GM19397 (cell line): ENCODE data around the gene SYT4.
"Not testable (repeated sequence)": the region's sequence is repeated elsewhere in the genome, so short reads cannot be mapped to it uniquely, and the experiment has no call there.

Source experiments
- ATAC-seq: cut with Tn5 transposase; IDR thresholded peaks from one replicate; pipeline ENCODE4 v1.9.1; 2021; ENCODE audit warnings: mild to moderate bottlenecking, moderate library complexity; ENCODE audit not compliant: unreplicated experiment

Gene SYT4

GRCh38 chr18:43277164-43277600, at the start of gene SYT4:
TSS of gene SYT4 (minus strand) at chr18:43277490. CDS start at chr18:43277281, 209 bp downstream.
- no peak for ATAC-seq

DNA sequence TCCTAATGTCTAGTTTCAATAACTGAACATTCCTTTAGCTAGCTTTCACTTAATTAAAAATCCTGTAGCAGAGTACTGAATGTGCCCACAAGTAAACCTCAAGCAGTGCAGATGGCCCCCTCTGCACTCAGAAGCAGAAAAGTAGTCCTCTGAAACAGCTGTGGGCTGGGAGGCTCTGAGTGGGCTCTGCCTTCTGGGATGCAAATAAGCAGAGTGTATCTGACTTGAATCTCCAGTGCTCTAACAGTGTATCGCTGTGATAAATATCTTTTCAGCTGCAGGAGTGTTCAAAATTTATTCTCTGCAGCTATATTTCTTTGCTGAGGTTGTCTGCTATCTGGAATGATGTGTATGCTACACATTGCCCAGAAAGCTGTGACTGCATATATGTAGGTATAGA, 44.8 kb upstream of the SYT4 start:
- no peak for ATAC-seq

DNA sequence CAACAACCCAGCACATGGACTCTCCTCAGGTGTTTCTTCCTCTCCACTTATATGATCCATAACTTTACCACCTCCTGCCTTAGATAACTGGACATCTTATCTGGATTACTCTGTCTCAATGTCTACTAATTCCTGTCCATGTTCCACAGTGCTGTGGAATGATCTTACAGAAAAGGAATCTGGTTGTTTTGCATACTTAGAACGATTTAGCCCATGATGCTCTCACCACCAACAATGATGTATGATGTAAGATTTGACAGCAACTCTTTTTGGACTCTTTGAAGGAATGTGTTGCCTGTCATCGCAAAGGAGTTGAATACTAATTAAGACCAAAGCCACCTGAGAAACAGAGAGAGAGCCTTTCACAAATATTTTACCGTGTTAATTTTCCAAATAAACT, 37.7 kb upstream of the SYT4 start:
- no peak for ATAC-seq

DNA sequence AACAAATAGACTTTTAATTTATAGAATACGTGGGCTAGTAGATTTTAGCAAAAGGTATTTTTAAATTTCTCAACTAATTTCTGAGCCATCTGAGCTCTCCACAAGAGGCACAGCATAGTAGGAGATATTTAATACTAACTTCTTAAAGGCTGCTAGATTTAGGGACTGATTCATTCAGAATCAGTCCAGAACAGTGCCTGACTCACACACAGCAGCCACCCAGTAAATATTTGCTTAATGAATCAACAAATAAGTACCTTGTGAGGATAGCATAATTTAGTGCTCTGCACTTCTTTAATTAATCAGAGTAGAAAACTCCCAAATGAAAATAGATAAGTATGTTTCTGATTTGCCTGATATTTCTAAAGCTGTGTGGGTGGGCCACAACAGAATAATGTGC, 35.6 kb upstream of the SYT4 start:
- no peak for ATAC-seq

GRCh38 chr18:43310239-43310638, 32.9 kb upstream of the SYT4 start:
- ATAC-seq, result no peak

DNA sequence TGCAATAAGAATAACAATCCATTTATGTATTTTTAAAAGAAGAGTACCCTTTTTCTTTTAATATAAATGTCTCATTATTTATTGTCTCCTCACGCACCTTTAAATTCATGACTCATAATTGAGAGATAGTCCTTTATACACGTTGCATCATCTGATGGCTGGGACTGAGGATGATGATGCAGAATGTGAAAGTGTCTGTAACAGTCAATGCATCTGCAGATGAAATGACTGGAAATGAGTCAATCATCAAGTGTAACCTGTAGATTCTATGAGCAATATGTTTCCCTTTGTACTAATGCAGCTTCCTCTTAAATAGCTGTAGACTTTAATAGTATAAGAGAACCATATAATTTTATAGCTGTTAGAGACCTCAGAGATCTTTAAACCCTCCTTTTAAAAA, 26.1 kb upstream of the SYT4 start:
- ATAC-seq, result no peak

DNA sequence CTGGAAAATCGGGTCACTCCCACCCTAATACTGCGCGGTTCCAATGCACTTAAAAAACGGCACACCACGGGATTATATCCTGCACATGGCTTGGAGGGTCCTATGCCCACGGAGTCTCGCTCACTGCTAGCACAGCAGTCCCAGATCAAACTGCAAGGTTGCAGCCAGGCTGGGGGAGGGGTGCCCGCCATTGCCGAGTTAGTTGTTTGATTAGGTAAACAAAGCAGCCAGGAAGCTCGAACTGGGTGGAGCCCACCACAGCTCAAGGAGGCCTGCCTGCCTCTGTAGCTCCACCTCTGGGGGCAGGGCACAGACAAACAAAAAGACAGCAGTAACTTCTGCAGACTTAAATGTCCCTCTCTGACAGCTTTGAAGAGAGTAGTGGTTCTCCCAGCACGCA, 8.9 kb upstream of the SYT4 start:
- not testable (repeated sequence) for ATAC-seq

DNA sequence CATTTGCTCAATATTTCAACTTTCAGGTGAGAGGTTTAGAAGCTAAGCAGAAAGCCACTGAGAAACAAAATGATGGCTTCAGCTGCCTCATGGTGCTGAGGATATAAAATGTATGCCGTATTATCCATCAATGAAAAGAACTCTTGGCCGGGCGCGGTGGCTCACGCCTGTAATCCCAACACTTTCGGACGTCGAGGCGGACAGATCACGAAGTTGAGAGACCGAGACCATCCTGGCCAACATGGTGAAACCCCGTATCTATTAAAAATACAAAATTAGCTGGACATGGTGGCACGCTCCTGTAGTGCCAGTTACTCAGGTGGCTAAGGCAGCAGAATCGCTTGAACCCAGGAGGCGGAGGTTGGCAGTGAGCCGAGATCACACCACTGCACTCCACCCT, 6.0 kb upstream of the SYT4 start:
- ATAC-seq, result no peak

GRCh38 chr18:43279015-43279744, 1.9 kb upstream of the SYT4 start:
- no peak for ATAC-seq

DNA sequence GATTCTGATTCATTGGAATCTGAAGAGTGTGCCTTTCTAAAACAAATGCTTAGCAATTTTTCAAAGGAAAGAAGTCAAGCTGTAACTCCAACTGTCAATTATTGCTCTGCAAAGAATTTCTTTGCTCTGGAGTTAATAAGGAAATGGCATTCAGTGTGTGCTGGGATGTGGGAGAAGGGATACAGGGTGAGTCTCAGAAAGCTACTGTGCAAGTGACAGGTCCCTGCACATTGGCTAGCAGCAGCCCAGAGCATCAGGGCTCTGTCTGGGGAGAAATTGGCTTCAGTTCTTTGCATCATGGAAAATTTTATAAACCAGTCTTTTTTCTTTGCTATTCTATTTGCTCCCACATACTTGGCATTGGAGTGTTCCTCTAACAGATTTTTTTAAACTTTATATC, 1.1 kb upstream of the SYT4 start:
- no peak for ATAC-seq

- no peak for ATAC-seq
These were observed 799 bp downstream of the SYT4 start for GRCh38 chr18:43276491-43276890.

DNA sequence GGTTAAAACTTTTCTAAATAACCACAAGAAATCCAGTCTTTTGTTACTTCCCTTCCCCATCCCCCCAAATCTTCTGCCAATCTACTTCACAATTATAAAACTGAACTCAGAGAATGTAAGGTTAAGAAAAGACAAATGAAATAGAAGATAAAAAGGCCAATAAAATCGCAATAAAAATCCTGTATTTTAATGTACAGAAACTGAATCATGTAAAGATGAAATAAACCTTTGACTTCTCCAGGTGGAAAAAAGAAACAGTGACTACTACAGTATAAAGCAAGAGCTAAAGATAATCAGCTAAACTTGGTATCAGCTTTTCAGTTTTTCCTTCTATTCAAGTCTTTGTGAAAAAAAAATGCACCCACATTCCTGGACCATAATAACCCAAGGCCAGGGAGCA, 1.7 kb downstream of the SYT4 start:
- no peak for ATAC-seq

- no peak for ATAC-seq
These were observed 2.8 kb downstream of the SYT4 start for GRCh38 chr18:43274526-43274925.

GRCh38 chr18:43271593-43272432, 5.5 kb downstream of the SYT4 start:
- ATAC-seq, result peak; percentile 64

GRCh38 chr18:43267818-43268217, 9.5 kb downstream of the SYT4 start:
- no peak for ATAC-seq

DNA sequence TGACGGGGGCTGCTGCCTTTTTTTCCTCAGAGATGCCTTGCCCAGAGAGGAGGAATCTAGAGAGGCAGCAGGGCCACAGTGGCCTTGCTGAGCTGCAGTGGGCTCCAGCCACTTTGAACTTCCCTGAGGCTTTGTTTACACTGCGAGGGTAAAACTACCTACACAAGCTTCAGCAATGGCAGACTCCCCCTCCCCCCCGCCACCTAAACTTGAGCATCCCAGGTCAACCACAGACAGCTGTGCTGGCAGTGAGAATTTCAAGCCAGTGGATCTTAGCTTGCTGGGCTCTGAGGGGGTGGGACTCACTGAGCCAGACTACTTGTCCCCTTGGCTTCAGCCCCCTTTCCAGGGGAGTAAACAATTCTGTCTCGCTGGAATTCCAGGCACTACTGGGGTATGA, 11.8 kb downstream of the SYT4 start:
- ATAC-seq, result no peak

GRCh38 chr18:43248610-43249249, 28.6 kb downstream of the SYT4 start:
- ATAC-seq, result no peak

- no peak for ATAC-seq
These were observed 29.3 kb downstream of the SYT4 start for GRCh38 chr18:43247944-43248343.

GRCh38 chr18:43238429-43238828, 38.9 kb downstream of the SYT4 start:
- no peak for ATAC-seq

GRCh38 chr18:43236921-43237320, 40.4 kb downstream of the SYT4 start:
- no peak for ATAC-seq

DNA sequence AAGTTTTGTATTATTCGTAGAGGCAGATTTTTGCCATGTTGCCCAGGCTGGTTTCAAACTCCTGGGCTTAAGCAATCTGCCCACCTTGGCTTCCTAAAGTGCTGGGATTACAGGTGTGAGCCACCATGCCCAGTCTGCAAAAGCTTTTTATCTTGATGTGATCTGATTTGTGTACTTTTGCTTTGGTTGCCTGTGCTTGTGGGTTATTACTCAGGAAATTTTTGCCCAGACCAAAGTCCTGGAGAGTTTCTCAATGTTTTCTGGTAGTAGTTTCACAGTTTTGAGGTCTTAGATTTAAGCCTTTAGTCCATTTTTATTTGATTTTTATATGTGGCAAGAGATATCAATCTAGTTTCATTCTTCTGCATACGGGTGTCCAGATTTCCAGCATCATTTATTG, 42.4 kb downstream of the SYT4 start:
- no peak for ATAC-seq

- no peak for ATAC-seq
These were observed 54.8 kb downstream of the SYT4 start for GRCh38 chr18:43222501-43222900.
